ENCODE results near the gene ALX4. TPM values are rescaled to one million over a fixed set of nuclear protein-coding genes. Genes with fewer than 3 reads are reported as not detected.

Gene ALX4
- total and polyA plus RNA-seq, 2 donors (not counting 3 experiments of a cell fraction or from before 2014, with no cell fraction given) = not detected

- DNase-seq (ENCODE audit: low read depth, low spot score) (no peak), FAIRE-seq (no peak)
- no peak for TF ChIP-seq MYC (IDR thresholded peaks at IDR 0.05; ENCODE audit: low read depth, low read length)
- TF ChIP-seq, protein P1, sequence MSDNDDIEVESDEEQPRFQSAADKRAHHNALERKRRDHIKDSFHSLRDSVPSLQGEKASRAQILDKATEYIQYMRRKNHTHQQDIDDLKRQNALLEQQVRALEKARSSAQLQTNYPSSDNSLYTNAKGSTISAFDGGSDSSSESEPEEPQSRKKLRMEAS (IDR thresholded peaks at IDR 0.05; ENCODE audit: insufficient read depth, insufficient read length) = no peak
- TF ChIP-seq POLR2A (IDR thresholded peaks at IDR 0.05; ENCODE audit: low read depth, low read length) = no peak
- no peak for TF ChIP-seq FOS (IDR thresholded peaks at IDR 0.05; ENCODE audit: borderline replicate concordance, insufficient read depth, low read length)
- no peak for TF ChIP-seq CTCF (IDR thresholded peaks at IDR 0.05; ENCODE audit: extremely low read depth in 1 of 2, insufficient read depth in 1 of 2, low read depth in 1 of 2, low read length in 2 of 2)
- TF ChIP-seq POLR2AphosphoS5 (IDR thresholded peaks at IDR 0.05; ENCODE audit: insufficient read depth, low read depth, low read length) = no peak
- no peak for TF ChIP-seq JUN (IDR thresholded peaks at IDR 0.05; ENCODE audit: borderline replicate concordance, insufficient read depth, insufficient read length, low read depth)
- no peak for TF ChIP-seq GATA2 (IDR thresholded peaks at IDR 0.05; ENCODE audit: insufficient read depth, insufficient read length, low read depth, low read length)
- no peak for TF ChIP-seq EZH2 (IDR thresholded peaks at IDR 0.05; ENCODE audit: borderline replicate concordance, low read depth, low read length, severe bottlenecking)
- no peaks in the 10 kb centered on the region for H4K20me1 ChIP-seq (replicated peaks; ENCODE audit: control insufficient read depth, extremely low read depth, insufficient read depth, low read length)
- no TSS peak for BruUV-seq (replicated peaks)
- H3K27ac ChIP-seq (ENCODE audit: insufficient read depth, low read depth, low read length) = no peak overlapping the region
- H3K4me3 ChIP-seq (replicated peaks in 1 of 3; ENCODE audit: insufficient read depth in 1 of 3, low read depth in 1 of 3, low read length in 3 of 3) = no peak overlapping the region
- H3K9me1 ChIP-seq (replicated peaks; ENCODE audit: control insufficient read depth, extremely low read depth, insufficient read depth, low read length) = no peaks in the 10 kb centered on the region
- intact Hi-C loops (cut with micrococcal nuclease) = no loop called here
- no peaks in the 10 kb centered on the region for H3K36me3 ChIP-seq (ENCODE audit: control insufficient read depth in 2 of 2, extremely low read depth in 1 of 2, insufficient read depth in 2 of 2, low read length in 2 of 2)
- dilution Hi-C loops (cut with MboI; ENCODE audit: extremely low pct_ligation_motif_present, low sequenced_read_pairs) = no loop called here
- CTCF ChIA-PET = interaction anchor here (0.9 to 2.8 kb wide), 6 partner anchors 10 to 235 kb away, joined by 3 to 10 read pairs (median 3); no protein-coding TSS in a partner anchor
- no peaks in the 10 kb centered on the region for H3K79me2 ChIP-seq (ENCODE audit: control insufficient read depth, insufficient read depth, low read length)
- no peak overlapping the region for H3K9ac ChIP-seq (replicated peaks; ENCODE audit: extremely low read depth, insufficient read depth, low read length)
- H3K27me3 ChIP-seq (ENCODE audit: control insufficient read depth in 2 of 2, insufficient read depth in 2 of 2, low read length in 2 of 2) = peaks cover 40 to 62% of the 10 kb centered on the region in 2 experiments
- no peaks in the 10 kb centered on the region for H3K9me3 ChIP-seq (replicated peaks; ENCODE audit: control insufficient read depth, insufficient read depth, low read length)
- H3K4me2 ChIP-seq (ENCODE audit: insufficient read depth, low read length) = no peak overlapping the region
- no peak overlapping the region for H2AFZ ChIP-seq (ENCODE audit: low read depth, low read length)
- no peaks in the 10 kb centered on the region for H3K4me1 ChIP-seq (ENCODE audit: control insufficient read depth, extremely low read depth, insufficient read depth, low read length)
- POLR2A ChIA-PET = no interaction called here
Measured at GRCh38 chr11:44329472-44330230, 19.7 kb upstream of the ALX4 start.

All from endothelial cell of umbilical vein (primary cell).